GM12874 (cell line): ENCODE measurements around the gene ADAM22.

Experiments used
- CTCF ChIP-seq: IDR thresholded peaks from 2 replicates; pipeline ENCODE4 v1.5.1; 2011; ENCODE audit warnings: low read depth, mild to moderate bottlenecking, control low read depth, low read length, moderate library complexity; ENCODE audit not compliant: insufficient read depth

ADAM22 gene

GRCh38 chr7:88204525-88205110, 270.6 kb downstream of the ADAM22 start:
- no peak for TF ChIP-seq CTCF

GRCh38 chr7:88205179-88205578, 271.1 kb downstream of the ADAM22 start:
- no peak for TF ChIP-seq CTCF

- TF ChIP-seq CTCF = no peak
Measured at GRCh38 chr7:88206254-88206653, 272.2 kb downstream of the ADAM22 start.

- no peak for TF ChIP-seq CTCF
Measured at GRCh38 chr7:88208521-88208920, 274.5 kb downstream of the ADAM22 start.

GRCh38 chr7:88212918-88213317, 278.9 kb downstream of the ADAM22 start:
- TF ChIP-seq CTCF = no peak

- no peak for TF ChIP-seq CTCF
Measured at GRCh38 chr7:88214456-88214855, 280.4 kb downstream of the ADAM22 start.

GRCh38 chr7:88215295-88215694, 281.2 kb downstream of the ADAM22 start:
- no peak for TF ChIP-seq CTCF

- TF ChIP-seq CTCF = no peak
Measured at GRCh38 chr7:88216276-88216675, 282.2 kb downstream of the ADAM22 start.
